Tongue (tissue), 2 donors: ENCODE results near the gene RARRES1. TPM values are rescaled to one million over a fixed set of nuclear protein-coding genes. Genes with fewer than 3 reads are reported as not detected.

Experiments
- DNase-seq: peaks from one replicate; pipeline ENCODE4 v3.0.0-alpha.2; 2015
- total RNA-seq: library from RNA; depleted of rRNA; stranded (reverse); fragments of >200 nt; gene quantifications from one replicate; pipeline ENCODE4 v1.2.3, GENCODE V29; 2014

RARRES1 gene, protein sequence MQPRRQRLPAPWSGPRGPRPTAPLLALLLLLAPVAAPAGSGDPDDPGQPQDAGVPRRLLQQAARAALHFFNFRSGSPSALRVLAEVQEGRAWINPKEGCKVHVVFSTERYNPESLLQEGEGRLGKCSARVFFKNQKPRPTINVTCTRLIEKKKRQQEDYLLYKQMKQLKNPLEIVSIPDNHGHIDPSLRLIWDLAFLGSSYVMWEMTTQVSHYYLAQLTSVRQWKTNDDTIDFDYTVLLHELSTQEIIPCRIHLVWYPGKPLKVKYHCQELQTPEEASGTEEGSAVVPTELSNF
- 5.3 TPM for total RNA-seq

DNA sequence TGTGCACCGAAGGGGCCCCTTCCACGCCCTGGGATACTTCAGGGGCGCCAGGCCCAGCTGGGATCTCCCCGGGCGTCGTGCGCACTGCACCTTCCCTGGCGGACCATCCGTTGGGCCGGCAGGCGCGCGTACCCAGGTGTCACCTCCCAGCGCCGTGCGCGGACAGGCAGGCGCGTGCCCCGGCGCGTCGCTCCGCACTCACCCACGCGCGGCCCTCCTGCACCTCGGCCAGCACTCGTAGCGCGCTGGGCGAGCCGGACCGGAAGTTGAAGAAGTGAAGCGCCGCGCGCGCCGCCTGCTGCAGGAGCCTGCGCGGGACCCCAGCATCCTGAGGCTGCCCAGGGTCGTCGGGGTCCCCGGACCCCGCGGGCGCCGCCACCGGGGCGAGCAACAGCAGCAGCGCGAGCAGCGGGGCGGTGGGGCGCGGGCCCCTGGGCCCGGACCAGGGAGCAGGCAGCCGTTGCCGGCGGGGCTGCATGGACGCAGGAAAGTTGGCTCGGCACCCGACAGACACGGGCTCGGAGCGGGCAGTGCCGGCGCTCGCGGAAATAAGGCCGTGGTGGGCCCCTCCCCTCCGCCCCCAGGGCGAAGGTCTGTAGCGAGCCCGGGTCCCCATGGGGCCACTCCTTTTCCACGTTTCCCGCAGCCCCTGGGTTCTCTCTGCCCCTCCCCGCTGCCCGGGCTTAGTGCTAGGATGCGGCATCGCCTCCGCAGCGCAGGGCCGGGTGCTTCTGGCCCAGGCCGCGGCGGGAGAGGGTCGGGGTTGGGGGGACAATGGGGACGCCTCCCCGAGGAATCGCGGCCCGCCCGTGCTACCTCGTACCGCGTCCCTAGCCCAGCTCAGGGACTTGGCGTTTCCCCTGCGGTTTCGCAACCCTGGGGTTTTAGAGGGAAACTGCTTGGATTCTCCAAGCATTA, at the start of gene RARRES1:
TSS of gene RARRES1 (minus strand) at position 520 of the 918 bp plus-strand sequence. CDS start at position 478, 42 bp downstream.
- peak; percentile 77 for DNase-seq

DNA sequence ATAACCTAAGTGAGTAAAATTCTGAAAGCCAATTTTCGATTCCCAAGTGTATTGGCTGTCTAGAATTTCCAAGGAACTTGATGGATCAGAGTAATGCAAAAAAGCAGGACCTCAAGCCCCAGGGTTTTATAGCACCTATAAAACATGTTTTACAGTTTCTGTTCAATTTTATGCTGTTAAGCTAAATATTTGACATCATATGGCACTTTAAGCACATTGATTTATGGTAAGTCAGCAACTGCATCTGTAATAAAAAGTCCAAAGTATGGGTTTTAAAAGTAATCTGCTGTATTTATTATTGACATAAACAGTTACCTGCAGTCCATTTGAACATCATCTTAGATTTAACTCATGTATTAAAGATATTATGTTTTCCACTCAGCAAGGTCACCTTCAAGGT, 49.6 kb upstream of the RARRES1 start:
- no peak for DNase-seq

DNA sequence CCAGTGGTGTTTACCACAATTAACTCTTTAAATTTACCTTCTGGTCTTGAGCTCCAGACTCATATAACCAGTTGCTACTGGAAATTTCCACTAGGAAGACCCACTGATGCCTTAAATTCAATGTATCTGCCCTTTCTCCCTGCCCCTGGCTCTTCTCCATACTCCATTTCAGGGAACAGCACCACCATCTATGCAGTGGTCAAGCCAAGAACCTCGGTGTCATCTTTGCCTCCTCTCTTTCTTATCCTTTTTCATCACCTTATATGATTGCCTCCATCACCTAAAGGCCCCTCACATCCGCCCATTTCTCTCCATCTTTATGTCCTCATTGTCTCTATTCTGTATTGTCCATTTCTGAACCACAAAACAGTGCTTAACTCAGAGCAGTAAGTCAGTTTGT, 48.9 kb upstream of the RARRES1 start:
- DNase-seq: no peak

DNA sequence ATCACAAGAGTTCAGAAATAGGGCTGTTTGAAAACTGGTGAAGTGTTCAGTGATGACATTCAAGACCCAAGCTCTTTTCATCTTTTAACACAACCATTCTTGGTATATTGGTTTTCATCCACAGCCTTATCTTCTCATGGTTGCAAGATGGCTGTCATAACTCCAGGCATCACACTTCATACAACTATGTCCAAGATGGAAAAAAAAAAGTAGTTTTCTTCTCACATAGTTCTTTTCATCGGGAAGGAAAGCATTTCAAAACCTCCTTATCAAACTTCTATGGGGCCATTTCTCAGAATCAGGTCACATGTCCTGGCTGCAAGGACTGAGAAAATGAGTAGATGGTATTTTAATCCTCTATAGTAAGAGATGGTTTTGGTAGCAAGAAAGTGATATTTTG, 48.5 kb upstream of the RARRES1 start:
- no peak for DNase-seq

DNA sequence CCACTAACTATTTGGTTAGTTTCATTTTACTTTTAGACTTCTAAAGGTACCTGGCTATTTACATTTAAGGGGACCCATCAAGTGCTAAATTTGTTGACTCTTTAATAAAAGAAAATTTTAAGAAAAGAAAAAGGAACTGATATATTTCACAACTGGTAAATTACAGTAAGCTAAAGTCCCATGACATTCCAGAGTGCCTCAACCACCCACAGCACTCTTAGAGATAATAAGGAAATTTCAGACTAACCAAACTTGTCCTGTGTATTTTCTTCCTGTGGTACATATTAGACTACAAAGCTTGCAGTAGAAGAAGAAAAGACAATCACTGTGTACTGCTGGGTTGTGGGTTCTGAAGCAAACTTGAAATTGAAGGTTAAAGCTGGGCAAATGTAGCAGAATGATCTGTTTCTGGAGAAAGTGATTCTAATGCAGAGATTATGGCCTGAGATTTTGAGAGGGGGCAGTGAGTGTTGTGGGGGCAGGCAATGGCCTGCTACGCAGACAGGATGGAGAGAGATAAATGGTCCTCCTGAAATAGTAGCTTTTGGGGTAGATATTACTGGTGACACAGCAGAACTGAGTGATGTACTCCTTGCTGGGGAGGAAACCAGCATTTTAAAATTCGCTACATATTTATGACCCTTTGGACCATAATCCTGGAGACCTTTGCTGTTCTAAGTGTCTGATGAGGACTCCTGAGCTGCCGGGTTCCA, 45.1 kb upstream of the RARRES1 start:
- no peak for DNase-seq

DNA sequence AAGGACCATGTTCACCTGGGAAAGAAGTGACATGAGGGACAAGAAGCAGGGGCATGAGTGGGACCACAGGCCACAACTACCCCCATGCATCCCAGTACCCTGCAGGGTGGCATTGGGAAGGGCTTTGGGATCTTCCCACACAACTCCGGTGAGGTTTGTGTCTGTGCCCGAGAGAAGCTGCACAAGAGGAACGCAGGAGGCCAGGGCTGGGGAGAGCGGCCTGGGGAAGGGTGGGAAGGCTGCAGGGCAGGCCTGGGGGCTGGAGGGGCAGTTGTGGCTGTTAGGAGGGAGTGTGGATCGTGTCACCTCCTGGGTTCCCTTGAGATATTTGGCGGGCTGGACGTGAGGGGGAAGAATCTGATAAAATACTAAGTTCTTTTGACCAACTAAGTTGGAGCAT, 44.3 kb upstream of the RARRES1 start:
- no peak for DNase-seq

DNA sequence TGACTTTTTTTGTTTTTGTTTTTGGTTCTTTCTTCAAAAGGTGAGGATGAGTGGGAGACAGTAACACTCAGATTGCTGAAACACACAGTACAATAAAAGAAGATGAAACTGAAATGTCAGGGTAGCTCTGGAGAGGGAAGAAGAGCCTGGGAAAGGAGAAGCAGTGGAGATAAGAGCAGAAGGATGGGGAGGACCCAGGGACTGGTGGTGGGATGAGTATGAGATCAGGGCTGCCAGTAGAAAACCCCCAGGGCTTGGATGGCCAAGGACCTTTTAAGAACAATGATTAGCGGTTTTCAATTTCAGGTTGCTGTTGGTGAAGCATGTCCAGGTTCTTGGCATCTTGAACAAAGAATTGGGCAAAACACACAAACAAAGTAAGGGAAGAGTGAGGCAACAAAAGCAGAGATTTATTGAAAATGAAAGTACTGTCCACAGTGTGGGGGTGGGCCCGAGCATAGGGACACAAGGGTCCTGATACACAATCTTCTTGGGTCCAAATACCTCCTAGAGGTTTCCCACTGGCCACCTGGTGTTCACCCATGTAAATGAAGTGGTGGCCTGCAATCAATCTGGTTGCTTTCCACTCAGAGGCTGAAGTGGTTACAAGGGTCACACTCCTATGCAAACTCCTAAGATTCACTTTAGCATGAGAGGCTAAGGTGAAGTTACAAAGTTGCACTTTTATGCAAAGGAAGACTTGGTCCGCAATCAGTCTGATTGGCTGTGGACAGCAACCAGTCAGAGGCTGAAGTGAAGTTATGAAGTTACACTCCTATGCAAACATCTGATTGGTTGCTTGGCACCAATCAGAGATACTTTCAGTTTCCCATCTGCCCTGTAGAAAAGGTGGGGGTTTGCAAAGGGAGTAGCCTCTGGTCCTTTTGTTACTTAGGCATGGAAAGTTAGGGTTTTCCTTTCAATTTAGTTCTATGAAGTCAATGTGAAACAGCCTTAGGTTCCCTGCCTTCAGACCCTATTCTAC, 43.5 kb upstream of the RARRES1 start:
- no peak for DNase-seq

DNA sequence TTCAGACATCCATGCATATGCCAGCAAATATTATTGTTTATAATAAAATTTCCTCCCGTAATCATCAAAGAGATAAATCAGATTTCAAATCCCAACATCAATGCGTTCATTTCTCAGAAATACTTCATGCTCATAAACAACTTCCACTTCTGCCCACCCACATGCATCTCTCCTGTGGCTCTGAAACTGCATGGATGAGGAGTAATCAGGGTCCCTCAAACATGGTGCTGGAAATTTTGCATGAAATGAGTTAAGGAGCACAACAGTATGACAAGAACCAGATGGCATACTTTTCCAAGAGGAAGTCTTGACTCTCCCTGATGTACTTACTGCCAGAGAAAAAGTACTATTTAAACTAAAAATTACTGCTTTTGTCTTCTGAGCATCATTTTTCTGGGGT, 42.7 kb upstream of the RARRES1 start:
- DNase-seq: peak; percentile 30

DNA sequence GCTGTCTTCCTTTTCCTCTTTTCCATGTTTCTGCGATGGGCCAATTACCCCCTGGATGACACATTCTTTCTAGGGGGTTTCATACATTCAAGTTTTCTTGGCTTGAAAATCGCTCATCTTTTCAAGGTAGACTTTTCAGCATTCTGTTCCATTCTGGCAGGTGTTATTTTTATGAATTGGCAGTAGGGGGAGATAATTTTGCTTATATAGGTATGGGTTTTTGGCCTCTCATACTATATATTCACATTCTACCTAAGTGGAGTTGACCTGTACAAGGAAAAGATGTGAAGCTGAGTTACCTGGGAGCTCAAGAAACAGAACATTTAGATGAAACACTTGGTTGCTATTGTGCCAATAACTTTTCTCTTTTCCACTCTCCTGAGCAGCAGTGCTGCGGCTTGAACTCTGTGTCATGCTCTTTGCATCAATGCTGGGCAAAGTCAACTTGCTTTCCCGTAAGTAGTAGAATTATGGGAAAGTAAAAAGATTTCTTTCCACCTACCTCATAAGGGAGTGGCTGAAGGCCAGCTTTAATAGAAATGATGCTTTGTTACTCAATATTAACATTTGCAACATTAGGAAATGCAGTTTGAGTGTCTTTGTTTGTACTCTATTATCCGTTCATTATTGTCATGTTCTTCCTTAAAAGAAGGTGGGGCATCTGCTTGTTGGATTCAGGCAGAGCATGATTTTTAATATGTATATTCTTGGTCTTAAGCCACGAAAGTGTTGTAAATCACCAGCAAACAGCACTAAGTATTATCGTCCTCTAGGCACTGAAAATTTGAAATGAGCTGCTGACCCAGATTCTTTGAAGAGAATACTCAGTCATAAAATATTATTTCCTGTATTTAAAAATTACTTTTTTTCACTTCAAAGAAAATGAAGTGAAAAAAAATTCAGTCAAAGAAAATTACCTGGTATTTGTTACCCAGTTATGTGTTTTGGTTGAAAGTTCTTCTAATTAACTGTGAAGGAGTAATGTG, 41.9 kb upstream of the RARRES1 start:
- DNase-seq: no peak

DNA sequence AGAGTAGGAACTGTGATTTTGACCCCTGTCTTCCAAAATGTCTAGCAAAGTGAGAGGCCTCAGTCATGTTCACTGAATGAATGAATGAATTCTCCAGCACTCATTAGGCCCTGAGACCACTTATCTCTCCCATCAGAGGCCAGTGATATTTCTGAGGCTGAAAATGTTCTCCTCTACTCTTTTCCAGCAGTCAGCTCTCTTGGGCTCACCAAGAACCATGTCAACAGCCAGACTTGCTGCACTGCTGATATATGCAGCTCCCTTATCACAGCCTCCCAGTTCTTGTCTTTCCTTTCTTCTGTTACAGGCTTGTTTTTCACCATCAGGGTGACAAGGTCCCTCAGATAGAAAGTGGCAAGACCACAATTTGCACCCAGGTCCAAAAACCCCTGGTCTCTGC, 40.9 kb upstream of the RARRES1 start:
- DNase-seq: no peak

DNA sequence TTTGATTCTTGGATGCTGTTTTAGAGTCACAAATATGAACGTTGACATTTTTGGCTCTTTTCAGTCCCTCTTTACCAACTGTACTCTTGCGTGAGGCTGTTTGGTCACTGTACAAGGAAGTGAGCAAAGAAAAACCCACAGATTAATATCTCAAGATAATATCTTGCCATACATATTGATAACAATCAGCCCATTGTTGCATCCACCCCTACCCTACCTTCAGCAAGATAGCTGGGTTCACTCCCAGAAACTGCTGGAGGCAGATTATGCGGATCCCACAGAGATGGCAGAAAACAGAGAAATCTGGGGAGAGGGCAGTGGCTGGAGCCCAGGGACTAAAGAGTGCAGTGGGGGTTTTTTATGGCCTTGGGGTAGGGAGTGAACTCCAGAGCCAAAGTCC, 39.7 kb upstream of the RARRES1 start:
- DNase-seq: no peak

DNA sequence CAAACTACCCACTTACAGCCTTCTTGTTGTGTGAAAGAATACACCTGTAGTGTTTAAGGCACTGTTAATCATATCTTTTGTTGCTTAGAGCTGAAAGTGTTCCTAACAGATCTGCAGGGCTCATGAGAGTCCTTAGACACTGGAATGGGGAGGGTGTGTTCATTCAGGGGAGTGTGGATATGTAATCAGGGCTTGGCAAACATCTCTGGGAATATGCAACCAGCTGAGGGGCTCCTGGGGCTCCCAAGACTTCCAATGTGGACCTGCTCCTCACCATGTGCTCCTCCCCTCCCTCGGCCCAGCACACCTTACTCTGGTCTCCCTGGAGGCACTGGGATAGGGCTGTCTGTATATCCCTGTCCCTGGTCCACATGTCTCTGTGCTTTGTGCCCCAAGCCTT, 39.3 kb upstream of the RARRES1 start:
- no peak for DNase-seq

DNA sequence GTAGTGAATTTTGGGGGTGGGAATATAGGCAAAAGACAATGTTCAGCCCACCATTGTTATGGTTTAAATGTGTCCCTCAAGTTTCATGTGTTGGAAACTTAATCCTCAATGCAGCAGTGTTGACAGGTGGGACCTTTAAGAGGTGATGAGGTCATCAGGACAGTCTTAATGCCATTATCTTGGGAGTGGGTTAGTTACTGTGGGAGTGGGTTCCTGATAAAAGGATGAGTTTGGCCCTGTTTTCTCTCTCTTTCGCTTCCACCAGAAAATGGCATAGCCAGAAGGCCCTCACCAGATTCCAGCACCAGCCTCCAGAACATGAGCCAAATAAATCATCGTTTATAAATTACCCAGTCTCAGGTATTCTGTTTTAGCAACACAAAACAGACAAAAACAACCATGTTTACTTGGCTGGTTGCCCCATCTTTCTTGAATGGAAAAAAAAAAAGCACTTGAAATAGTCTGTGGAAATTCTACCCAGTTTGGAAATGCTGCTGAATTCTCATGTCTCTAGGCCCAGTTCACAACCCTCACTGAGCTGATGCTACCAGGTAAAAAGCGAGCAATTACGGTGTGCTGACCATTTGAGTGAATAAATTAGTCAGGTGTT, 38.6 kb upstream of the RARRES1 start:
- DNase-seq: no peak

DNA sequence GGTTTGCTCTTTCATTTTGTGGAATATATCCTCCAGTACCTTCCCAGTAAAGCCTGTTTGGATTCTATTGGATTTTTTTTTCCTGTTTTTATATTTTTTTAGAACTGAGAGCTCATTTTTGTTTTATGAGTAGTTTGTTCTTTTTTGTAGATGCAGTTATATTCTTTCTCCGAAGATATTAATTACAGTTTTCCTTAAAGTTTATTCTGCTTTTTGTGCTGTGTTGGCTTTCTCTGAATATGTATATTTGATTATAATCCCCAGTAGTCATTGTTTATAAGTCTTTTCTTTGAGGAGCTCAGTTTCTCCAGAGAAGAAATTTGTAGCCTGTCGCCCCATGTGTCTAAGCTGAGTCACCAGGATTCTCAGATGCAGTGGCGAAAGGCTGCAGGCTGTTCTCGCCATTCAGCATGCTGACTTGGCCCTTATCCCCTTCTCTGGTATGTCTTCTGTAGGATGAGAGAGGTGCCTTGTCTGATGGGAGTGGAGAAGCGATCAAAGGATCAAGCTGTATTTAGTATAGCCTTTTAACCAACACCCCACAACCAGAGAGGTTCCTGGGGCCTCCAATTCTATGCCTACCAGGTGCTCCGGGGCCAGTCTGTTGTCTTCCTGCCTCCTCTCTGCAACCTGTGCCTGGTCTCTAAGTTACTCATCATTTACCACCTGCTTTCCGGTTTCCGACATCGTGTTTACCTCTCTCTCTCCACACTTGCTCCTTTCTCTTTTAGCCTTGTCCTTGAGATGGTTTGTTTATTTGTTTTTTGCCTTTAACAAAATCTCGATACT, 37.9 kb upstream of the RARRES1 start:
- DNase-seq: no peak

DNA sequence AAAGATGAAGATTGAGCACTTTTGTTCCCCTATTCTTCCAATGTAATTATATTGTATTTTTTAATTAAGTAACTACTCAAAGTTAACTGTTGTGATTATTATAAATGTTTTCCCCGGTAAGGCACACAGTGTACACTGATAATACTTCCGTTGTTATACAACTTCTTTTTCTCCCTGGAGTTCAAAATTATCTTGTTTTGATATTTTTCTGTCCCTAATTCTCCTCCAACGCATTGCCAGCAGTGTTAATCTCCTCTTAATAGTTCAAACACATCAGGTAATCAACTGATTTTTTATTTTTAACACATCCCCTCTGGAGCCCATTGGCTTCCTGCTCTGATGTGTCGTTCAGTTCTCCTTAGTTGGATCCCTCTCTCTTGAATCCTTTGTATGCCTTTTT, 37.3 kb upstream of the RARRES1 start:
- DNase-seq: no peak

DNA sequence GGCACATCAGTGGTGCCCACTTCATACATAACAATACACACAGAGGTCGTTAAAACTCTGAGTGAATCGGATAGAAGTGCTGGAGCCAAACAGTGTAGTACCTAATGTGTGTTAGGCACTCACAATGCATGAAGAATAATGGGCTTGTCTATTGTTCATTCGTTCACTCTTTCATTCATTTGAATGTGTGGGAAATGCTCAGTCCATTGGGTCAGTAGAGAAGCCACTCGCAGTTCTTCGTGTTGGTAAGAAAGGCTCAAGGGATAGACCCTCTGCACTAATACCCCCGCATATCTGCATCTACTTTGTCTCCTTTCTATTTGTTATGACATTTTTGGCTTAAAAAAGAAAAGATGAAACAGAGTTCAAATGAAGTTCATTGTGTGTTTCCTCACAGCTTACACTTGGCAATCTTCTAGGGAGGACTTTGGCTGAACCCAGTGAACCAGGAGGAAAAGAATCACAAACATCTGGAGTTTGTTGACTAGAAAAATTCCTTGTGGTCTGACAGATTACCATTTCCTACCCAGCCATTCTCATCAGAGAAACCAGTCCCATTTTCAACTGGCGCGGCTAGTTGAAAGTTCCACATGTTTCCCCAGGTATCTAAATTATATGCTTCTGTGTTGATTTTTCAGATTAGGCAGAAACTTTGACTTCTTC, 36.8 kb upstream of the RARRES1 start:
- DNase-seq: peak; percentile 88

DNA sequence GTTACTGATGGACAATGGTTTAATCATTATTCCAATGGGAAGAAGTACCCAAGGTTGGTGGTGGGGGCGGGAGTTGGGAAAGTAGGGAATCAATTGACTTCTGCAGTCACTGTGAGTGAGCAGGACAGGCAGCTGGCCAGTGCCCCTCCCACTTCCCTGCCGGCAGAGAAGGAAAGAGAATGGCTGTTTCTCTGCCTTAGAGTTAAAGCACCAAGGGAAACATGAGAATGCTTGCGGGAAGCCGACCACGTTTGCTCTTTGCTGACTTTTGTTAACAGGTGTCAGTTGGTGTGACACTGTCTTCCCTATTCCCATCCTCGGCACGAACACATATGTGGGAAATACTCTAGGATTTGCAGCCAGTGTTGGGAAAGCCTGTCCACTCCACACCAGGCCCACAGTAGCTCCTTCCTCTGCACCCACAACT, 36.1 kb upstream of the RARRES1 start:
- DNase-seq: peak; percentile 86

DNA sequence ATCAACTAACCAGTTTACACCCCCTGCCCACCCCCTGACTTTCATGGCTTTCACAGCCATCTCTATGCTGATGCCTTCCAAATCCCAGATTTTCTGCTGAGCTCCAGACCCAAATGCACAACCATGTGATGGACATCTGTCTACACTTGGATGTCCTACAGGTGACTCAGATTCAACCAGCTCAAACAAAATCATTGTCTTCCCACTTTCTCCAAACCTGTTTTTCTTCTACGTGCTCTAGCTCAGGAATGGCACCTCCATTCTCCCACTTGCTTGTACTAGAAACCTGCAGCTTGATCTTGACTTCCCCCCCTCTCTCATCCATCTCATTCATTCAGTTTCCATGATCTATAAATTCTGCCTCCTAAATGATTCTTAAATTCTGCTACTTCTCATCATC, 34.1 kb upstream of the RARRES1 start:
- DNase-seq: no peak
